ENCODE data around the gene DNAJC12. TPM values are rescaled to one million over a fixed set of nuclear protein-coding genes. Genes with fewer than 3 reads are reported as not detected.
A peak's percentile ranks its signal among the peaks of the same experiment; 100 is the strongest.
"Not testable (repeated sequence)": the region's sequence is repeated elsewhere in the genome, so short reads cannot be mapped to it uniquely, and the experiment has no call there.

The DNAJC12 gene
- total and polyA plus RNA-seq, 3 experiments from 2014 or later, result 12.7 to 12.9 TPM; not detected in 1

DNA sequence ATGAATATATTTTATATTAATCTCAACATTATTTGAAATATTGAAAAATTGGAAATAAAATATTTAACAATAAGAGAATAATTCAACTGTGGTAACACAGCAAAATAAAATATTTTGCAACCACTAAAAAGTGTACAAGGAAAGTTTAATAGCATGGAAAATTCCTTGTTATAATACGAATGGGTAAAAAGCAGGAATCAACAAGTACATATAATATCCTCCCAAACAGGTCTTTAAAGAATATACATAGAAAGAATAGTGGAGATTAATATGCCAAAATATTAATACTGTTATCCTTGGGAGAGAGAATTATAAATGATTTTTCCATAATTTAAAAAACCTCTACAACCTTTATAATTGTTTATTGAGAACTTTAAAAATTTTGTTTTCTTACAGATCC, 1.0 kb downstream of the DNAJC12 start:
- POLR2A ChIA-PET, result no interaction called here

DNA sequence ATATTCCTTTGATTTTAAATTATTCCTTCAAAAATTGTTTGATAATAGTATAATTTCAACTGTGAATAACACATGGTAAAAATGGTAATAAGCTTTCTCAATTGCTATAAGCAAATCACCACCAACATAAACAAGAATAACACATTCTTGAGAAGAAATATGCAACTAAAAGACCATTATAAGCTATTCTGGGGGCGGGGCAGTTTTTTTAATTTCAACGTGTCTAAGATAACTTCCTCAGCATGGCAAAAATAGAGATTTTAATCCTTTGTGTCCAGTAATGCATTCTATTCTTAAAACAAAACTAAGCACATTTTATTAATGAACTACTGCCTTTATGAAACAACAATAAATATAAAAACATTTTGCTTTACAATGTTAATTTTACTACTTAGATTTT, 1.5 kb downstream of the DNAJC12 start:
- H3K4me3 ChIP-seq (ENCODE audit: low read length), result no peak overlapping the region
- POLR2A ChIA-PET, result no interaction called here

More for the DNA sequence above, 1.0 kb downstream of the DNAJC12 start:
- peaks cover 0 to 9% (median 0%) of the 10 kb centered on the region in 3 donors for H3K36me3 Mint-ChIP-seq
- Histone ChIP-seq H3K36me3 (ENCODE audit: insufficient read depth, low read length) (no peaks in the 10 kb centered on the region), H3K4me3 (ENCODE audit: low read length) (no peak overlapping the region), H3K27me3 (ENCODE audit: insufficient read depth, low read length, poor library complexity, severe bottlenecking) (no peaks in the 10 kb centered on the region), H3K9me3 (ENCODE audit: low read length) (no peaks in the 10 kb centered on the region), H3K27ac (ENCODE audit: low read depth, low read length) (no peak overlapping the region), H3K4me1 (ENCODE audit: insufficient read depth, low read length) (no peaks in the 10 kb centered on the region)
- no peak overlapping the region for H3K4me3 Mint-ChIP-seq
- H3K9me3 Mint-ChIP-seq, result peaks cover 0 to 6% (median 5%) of the 10 kb centered on the region in 5 donors
- CTCF ChIA-PET, result interaction anchor here (1.4 kb wide), 1 partner anchor 49 kb away, joined by 4 read pairs; no protein-coding TSS in a partner anchor
- H3K27me3 Mint-ChIP-seq, result no peaks in the 10 kb centered on the region
- H3K27ac Mint-ChIP-seq, result no peak overlapping the region
- H3K4me1 Mint-ChIP-seq, result peaks cover 0 to 4% (median 0%) of the 10 kb centered on the region in 3 donors
- no peak for DNase-seq

DNA sequence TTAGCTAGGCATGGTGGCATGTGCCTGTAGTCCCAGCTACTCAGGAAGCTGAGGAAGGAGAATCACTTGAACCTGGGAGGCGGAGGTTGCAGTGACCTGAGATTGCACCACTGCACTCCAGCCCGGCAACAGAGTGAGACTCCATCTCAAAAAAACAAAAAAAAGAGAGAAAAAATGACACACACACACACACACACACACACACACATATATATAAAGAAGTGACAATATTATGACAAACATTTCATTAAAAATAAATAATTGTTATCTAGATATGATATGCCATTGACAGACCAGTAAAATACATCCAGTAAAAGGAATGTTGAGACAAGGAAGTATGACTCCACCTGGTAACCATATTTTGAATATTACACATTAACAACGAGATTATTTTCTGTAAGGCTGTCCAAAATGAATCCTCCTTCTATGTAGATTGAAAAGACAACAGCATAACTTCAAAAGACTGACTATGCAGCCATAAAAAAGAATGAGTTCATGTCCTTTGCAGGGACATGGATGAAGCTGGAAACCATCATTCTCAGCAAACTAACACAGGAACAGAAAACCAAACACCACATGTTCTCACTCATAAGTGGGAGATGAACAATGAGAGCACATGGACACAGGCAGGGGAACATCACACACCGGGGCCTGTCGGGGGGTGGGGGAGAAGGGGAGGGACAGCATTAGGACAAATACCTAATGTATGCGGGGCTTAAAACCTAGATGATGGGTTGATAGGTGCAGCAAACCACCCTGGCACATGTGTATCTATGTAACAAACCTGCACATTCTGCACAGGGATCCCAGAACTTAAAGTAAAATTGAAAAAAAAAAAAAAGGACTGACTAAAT, 2.2 kb downstream of the DNAJC12 start:
- CTCF ChIA-PET, result interaction anchor here (1.4 kb wide), 1 partner anchor 47 kb away, joined by 4 read pairs; no protein-coding TSS in a partner anchor
- H3K4me1 ChIP-seq (ENCODE audit: insufficient read depth, low read length); H3K27me3 ChIP-seq (ENCODE audit: insufficient read depth, low read length, poor library complexity, severe bottlenecking); H3K27ac ChIP-seq (ENCODE audit: low read depth, low read length); H3K36me3 Mint-ChIP-seq; DNase-seq; H3K27me3 Mint-ChIP-seq; H3K4me1 Mint-ChIP-seq; H3K4me3 ChIP-seq (ENCODE audit: low read length); POLR2A ChIA-PET; H3K36me3 ChIP-seq (ENCODE audit: insufficient read depth, low read length); H3K9me3 ChIP-seq (ENCODE audit: low read length); H3K9me3 Mint-ChIP-seq; H3K27ac Mint-ChIP-seq: not testable (repeated sequence)
- H3K4me3 Mint-ChIP-seq, result peak overlapping the region in 1 of 7 donors; percentile 23

More for the DNA sequence above, 1.5 kb downstream of the DNAJC12 start:
- Histone ChIP-seq H3K9me3 (ENCODE audit: low read length) (no peaks in the 10 kb centered on the region), H3K27ac (ENCODE audit: low read depth, low read length) (no peak overlapping the region), H3K4me1 (ENCODE audit: insufficient read depth, low read length) (no peaks in the 10 kb centered on the region), H3K36me3 (ENCODE audit: insufficient read depth, low read length) (no peaks in the 10 kb centered on the region), H3K27me3 (ENCODE audit: insufficient read depth, low read length, poor library complexity, severe bottlenecking) (no peaks in the 10 kb centered on the region)
- peaks cover 0 to 4% (median 0%) of the 10 kb centered on the region in 3 donors for H3K4me1 Mint-ChIP-seq
- peaks cover 0 to 7% (median 0%) of the 10 kb centered on the region in 3 donors for H3K36me3 Mint-ChIP-seq
- peaks cover 0 to 5% (median 3%) of the 10 kb centered on the region in 5 donors for H3K9me3 Mint-ChIP-seq
- no peak overlapping the region for H3K27ac Mint-ChIP-seq
- no peak overlapping the region for H3K4me3 Mint-ChIP-seq
- no peak for DNase-seq
- H3K27me3 Mint-ChIP-seq, result no peaks in the 10 kb centered on the region
- CTCF ChIA-PET, result interaction anchor here (1.4 kb wide), 1 partner anchor 48 kb away, joined by 4 read pairs; no protein-coding TSS in a partner anchor

DNA sequence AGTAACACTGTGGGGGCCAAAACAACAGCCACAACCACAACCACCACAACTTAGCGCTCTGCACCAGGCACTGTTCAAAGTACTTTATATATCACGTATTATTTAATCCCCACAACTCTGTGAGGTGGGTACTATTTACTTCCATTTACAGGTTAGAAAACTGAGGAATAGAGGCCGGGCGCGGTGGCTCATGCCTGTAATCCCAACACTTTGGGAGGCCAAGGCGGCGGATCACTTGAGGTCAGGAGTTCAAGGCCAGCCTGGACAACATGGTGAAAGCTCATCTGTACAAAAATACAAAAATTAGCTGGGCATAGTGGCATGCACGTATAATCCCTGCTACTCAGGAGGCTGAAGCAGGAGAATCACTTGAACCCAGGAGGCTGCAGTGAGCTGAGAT, 3.6 kb downstream of the DNAJC12 start:
- DNase-seq, result no peak
- no peaks in the 10 kb centered on the region for H3K36me3 ChIP-seq (ENCODE audit: insufficient read depth, low read length)
- H3K9me3 ChIP-seq (ENCODE audit: low read length), result no peaks in the 10 kb centered on the region
- H3K27ac Mint-ChIP-seq, result no peak overlapping the region
- ChIA-PET POLR2A (no interaction called here), CTCF (interaction anchor here (0.6 kb wide), 1 partner anchor 1673 kb away, joined by 3 read pairs; no protein-coding TSS in a partner anchor)
- H3K27me3 ChIP-seq (ENCODE audit: insufficient read depth, low read length, poor library complexity, severe bottlenecking), result no peaks in the 10 kb centered on the region
- no peaks in the 10 kb centered on the region for H3K9me3 Mint-ChIP-seq
- no peak overlapping the region for H3K27ac ChIP-seq (ENCODE audit: low read depth, low read length)
- no peak overlapping the region for H3K4me3 Mint-ChIP-seq
- no peaks in the 10 kb centered on the region for H3K27me3 Mint-ChIP-seq
- H3K4me1 Mint-ChIP-seq, result peaks cover 0 to 4% (median 0%) of the 10 kb centered on the region in 3 donors
- no peaks in the 10 kb centered on the region for H3K36me3 Mint-ChIP-seq
- H3K4me1 ChIP-seq (ENCODE audit: insufficient read depth, low read length), result no peaks in the 10 kb centered on the region
- no peak overlapping the region for H3K4me3 ChIP-seq (ENCODE audit: low read length)

DNA sequence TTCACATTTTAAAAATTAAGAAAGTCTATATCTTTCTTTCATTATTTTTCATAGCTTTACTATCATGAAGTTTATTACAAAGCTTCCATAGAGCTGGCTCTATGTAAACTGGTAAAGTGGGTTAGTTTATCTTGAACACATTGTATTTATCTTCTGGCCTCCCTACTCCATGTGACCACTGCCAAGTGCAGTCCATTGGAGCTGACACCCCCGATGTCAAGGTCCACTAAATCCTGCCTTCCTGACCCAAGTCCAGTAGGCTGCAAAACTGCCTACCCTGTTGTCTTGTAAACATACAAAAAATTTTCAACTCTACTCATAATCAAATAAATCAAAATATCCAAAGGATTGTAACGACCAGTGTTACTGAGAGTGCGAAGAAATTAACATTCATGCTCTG, 10.2 kb downstream of the DNAJC12 start:
- Histone ChIP-seq H3K9me3 (ENCODE audit: low read length) (no peaks in the 10 kb centered on the region), H3K4me1 (ENCODE audit: insufficient read depth, low read length) (no peaks in the 10 kb centered on the region), H3K4me3 (ENCODE audit: low read length) (no peak overlapping the region), H3K36me3 (ENCODE audit: insufficient read depth, low read length) (no peaks in the 10 kb centered on the region), H3K27me3 (ENCODE audit: insufficient read depth, low read length, poor library complexity, severe bottlenecking) (no peaks in the 10 kb centered on the region), H3K27ac (ENCODE audit: low read depth, low read length) (no peak overlapping the region)
- no peaks in the 10 kb centered on the region for H3K36me3 Mint-ChIP-seq
- no peaks in the 10 kb centered on the region for H3K9me3 Mint-ChIP-seq
- H3K27me3 Mint-ChIP-seq, result peaks cover 0 to 3% of the 10 kb centered on the region in 2 donors
- no peak overlapping the region for H3K4me3 Mint-ChIP-seq
- ChIA-PET CTCF (no interaction called here), POLR2A (no interaction called here)
- DNase-seq, result no peak
- no peak overlapping the region for H3K27ac Mint-ChIP-seq
- no peaks in the 10 kb centered on the region for H3K4me1 Mint-ChIP-seq

DNA sequence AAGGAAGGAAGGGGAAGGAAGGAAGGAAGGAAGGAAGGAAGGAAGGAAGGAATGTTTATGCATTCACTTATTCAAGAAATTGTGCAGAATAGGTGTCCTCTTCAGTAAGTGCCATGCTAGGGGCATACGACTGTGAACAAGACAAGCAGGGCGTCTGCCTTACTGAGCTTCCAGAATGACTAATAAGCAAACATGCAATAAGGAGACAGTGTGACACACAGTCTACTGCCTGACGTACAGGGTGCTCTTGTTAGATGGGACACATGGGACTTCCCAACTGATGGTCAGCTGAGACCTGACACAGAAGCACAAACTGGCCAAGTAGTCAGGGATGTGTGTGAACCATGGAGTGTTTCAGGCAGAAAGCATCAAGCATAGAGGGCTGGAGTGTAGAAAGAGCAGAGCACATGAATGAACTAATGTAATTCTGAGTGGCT, 18.2 kb downstream of the DNAJC12 start:
- Mint-ChIP-seq H3K27me3 (peaks cover 5 to 14% of the 10 kb centered on the region in 2 donors), H3K4me1 (no peaks in the 10 kb centered on the region), H3K36me3 (no peaks in the 10 kb centered on the region), H3K9me3 (no peaks in the 10 kb centered on the region), H3K4me3 (no peak overlapping the region), H3K27ac (no peak overlapping the region)
- CTCF ChIA-PET, result no interaction called here
- POLR2A ChIA-PET, result no interaction called here
- H3K36me3 ChIP-seq (ENCODE audit: insufficient read depth, low read length), result no peaks in the 10 kb centered on the region
- H3K27ac ChIP-seq (ENCODE audit: low read depth, low read length), result no peak overlapping the region
- H3K4me1 ChIP-seq (ENCODE audit: insufficient read depth, low read length), result no peaks in the 10 kb centered on the region
- DNase-seq, result no peak
- H3K4me3 ChIP-seq (ENCODE audit: low read length), result no peak overlapping the region
- no peaks in the 10 kb centered on the region for H3K9me3 ChIP-seq (ENCODE audit: low read length)
- no peaks in the 10 kb centered on the region for H3K27me3 ChIP-seq (ENCODE audit: insufficient read depth, low read length, poor library complexity, severe bottlenecking)

DNA sequence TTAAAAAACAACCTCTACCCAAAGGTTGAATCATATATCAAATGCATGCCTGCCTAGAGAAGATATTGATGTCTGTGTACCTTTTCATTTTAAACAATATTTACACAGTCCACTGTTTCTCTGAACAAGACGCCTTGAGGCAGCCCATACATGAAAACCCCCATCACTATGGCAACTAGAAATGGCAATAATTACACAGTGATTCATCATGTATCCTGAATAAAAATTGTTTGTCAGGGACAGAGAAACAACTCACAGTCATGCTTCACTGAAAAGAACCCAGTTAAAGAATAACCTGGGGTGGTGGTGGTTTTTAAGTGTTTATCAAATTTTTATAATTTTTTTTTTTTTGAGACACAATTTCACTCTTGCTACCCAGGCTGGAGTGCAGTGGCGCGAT, 19.7 kb downstream of the DNAJC12 start:
- POLR2A ChIA-PET, result no interaction called here

DNA sequence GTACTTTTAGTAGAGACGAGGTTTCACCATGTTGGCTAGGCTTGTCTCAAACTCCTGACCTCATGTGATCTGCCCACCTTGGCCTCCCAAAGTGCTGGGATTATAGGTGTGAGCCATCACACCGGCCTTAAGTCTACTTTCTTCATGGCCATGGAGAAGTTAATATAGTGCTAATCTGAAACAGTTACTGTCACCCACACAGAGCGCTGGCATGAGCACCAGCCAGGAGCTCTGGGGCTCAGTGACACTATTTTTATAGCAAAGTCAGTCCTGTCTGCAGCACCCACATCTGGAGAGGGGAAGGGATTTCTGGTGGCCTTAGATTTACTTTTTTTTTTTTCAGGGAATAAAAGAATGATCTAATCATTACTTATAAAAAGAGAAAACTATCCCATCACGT, 21.3 kb downstream of the DNAJC12 start:
- Mint-ChIP-seq H3K36me3 (peaks cover 0 to 3% (median 0%) of the 10 kb centered on the region in 3 donors), H3K9me3 (no peaks in the 10 kb centered on the region), H3K4me1 (no peaks in the 10 kb centered on the region), H3K27me3 (peaks cover 9 to 13% of the 10 kb centered on the region in 2 donors), H3K4me3 (no peak overlapping the region), H3K27ac (no peak overlapping the region)
- Histone ChIP-seq H3K9me3 (ENCODE audit: low read length) (no peaks in the 10 kb centered on the region), H3K4me1 (ENCODE audit: insufficient read depth, low read length) (no peaks in the 10 kb centered on the region), H3K4me3 (ENCODE audit: low read length) (no peak overlapping the region), H3K27ac (ENCODE audit: low read depth, low read length) (no peak overlapping the region), H3K27me3 (ENCODE audit: insufficient read depth, low read length, poor library complexity, severe bottlenecking) (no peaks in the 10 kb centered on the region), H3K36me3 (ENCODE audit: insufficient read depth, low read length) (no peaks in the 10 kb centered on the region)
- DNase-seq, result no peak
- ChIA-PET CTCF (no interaction called here), POLR2A (no interaction called here)

More for the DNA sequence above, 19.7 kb downstream of the DNAJC12 start:
- no peaks in the 10 kb centered on the region for H3K36me3 ChIP-seq (ENCODE audit: insufficient read depth, low read length)
- H3K4me1 ChIP-seq (ENCODE audit: insufficient read depth, low read length), result no peaks in the 10 kb centered on the region
- Mint-ChIP-seq H3K4me3 (no peak overlapping the region), H3K9me3 (no peaks in the 10 kb centered on the region), H3K36me3 (no peaks in the 10 kb centered on the region), H3K27me3 (peaks cover 9 to 14% of the 10 kb centered on the region in 2 donors), H3K4me1 (no peaks in the 10 kb centered on the region), H3K27ac (no peak overlapping the region)
- no peaks in the 10 kb centered on the region for H3K27me3 ChIP-seq (ENCODE audit: insufficient read depth, low read length, poor library complexity, severe bottlenecking)
- CTCF ChIA-PET, result no interaction called here
- no peak overlapping the region for H3K4me3 ChIP-seq (ENCODE audit: low read length)
- H3K27ac ChIP-seq (ENCODE audit: low read depth, low read length), result no peak overlapping the region
- no peaks in the 10 kb centered on the region for H3K9me3 ChIP-seq (ENCODE audit: low read length)
- no peak for DNase-seq

Data from CD8-positive, alpha-beta memory T cell (primary cell).